GM21576 (cell line): ENCODE results near the gene TSSC4.

Source experiments
- ATAC-seq: cut with Tn5 transposase; IDR thresholded peaks from one replicate; pipeline ENCODE4 v1.9.1; 2021; ENCODE audit warnings: mild to moderate bottlenecking, moderate library complexity; ENCODE audit not compliant: unreplicated experiment

The TSSC4 gene

DNA sequence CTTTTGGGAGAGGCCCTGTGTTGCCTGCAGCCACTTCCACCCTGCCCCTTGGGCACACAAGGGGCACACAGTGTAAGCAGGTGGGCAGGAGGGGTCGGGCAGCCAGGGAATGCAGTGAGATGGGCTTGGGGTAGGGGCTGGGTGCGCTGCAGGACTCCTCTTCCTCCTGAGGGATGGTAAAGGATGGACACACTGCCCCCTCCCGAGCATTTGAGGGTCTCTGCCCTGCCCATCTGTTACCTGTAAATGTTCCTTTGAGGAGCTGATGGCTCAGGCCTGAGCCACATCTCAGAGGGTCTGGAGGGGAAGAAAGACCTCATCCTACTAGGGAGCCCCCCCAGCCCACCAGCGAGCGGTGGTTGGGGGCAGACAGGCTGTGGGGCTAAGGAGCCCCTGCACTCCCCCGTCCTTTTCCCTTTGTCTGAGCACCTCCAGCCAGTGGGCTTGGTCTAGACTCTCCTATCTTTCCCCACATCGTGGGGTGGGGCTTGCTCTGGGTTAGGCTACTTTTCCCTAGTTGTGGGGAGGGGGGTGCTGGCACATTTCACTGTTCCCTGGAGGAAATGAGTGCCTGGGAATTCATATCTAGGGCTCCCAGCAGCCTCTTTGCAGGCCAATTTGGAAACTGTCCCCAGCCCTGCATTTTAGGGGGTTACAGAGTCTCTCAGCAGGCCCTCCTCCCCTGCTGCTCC lies 1.7 kb upstream of the TSSC4 start:
- no peak for ATAC-seq

DNA sequence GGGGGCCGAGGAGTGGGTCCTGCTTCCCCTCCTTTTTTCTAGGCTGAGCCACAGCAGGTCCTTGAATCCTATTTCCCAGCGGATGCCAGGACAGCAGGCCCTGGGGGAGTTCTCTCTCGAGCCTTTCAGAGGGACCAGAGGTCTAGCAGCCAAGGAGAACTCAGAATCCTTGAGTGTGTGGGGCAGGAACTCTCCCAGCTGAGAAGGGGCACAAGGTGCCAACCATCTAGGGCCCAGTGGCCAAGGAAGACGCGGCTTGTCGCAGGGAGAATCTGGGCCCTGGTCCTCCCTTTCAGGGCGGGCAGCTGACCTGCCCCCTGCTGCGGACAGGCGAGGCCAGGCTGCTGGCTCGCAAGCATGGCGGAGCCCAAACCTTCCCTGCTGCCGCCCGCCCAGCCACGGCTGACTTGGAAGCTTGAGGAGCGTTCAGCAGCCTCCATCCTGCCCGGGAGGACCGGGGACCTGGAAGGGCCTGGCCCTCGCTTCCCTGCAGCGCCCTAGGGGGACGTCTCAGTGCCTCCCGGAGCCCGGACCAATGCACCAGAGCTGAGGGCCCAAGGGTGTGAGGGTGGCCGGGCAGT lies 972 bp upstream of the TSSC4 start:
- ATAC-seq, result no peak

DNA sequence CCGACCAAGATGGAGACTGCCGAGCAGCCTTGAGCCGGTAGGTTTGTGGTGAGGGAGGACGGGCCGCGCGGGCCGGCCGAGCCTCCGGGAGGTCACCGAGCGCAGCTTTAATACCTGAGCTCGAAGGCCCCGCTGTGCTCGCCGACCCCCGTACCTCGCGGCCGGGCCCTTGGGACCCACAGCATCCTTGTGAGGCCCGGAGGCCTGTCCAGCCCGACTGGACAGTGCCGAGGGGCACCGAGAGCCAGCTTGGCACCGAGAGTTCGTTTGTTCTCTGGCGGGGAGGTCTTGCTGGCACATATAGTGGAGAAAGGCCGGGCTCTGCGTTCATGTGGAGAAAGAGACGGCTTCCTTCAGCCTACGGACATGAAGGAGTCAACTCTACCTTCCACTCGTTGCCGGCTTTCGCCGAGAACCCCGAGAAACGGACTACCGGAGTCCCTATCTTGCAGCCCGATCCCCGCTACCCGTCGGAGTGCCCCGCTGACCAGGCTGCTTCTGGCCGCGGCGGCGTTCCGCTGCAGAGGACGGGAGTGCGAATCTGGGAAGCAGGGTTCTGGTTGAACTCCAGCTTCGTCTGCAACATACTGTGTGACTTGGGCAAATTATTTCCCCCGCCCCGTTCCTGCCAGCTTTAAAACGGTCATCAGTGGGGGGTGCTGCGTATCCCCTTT lies 349 bp downstream of the TSSC4 start:
- no peak for ATAC-seq

DNA sequence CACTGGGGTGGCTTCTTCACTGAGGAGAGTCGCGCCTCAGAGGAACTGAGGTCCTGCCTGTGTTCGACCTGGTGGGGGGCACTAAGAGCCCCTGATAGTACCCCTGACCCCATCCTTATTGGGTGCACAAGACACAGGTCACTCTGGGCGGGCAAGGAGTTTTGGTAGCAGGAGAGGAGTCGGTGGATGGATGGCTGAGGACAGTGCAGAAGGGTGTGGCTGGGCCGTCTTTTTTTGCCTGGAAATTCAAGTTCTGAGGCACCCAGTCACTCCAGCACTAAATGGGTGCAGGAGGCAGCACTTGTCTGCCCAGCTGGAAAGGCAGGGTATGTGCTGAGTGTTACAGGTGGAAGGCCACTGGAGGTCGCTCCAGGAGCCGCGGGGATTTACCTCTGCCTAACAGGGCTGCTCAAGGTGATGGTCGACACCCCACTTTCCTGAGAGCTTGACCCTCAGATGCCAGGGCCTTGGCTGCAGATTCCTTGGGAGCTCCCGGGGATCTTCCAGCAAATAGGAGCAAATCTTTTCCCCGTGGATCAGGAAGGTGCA lies 960 bp downstream of the TSSC4 start:
- no peak for ATAC-seq

DNA sequence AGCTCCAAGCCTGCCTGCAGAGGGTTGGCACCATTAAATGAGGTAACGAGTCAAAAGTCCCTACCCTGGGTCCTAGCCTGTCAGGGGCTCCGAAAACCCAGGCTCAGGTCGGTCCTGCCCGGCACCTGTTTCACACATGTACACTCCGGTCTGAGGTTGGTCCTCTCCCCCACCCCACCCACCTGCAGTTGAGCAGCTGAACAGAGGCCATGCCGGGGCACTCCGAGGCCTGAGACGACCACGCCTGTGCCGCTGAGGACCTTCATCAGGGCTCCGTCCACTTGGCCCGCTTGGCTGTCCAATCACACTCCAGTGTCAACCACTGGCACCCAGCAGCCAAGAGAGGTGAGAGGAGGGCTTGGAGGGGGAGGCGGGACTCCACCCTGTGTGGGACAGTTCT lies 1.6 kb downstream of the TSSC4 start:
- ATAC-seq, result no peak

DNA sequence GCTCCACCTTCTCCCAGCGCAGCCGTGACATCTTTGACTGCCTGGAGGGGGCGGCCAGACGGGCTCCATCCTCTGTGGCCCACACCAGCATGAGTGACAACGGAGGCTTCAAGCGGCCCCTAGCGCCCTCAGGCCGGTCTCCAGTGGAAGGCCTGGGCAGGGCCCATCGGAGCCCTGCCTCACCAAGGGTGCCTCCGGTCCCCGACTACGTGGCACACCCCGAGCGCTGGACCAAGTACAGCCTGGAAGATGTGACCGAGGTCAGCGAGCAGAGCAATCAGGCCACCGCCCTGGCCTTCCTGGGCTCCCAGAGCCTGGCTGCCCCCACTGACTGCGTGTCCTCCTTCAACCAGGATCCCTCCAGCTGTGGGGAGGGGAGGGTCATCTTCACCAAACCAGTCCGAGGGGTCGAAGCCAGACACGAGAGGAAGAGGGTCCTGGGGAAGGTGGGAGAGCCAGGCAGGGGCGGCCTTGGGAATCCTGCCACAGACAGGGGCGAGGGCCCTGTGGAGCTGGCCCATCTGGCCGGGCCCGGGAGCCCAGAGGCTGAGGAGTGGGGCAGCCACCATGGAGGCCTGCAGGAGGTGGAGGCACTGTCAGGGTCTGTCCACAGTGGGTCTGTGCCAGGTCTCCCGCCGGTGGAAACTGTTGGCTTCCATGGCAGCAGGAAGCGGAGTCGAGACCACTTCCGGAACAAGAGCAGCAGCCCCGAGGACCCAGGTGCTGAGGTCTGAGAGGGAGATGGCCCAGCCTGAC lies 2.5 kb downstream of the TSSC4 start:
- no peak for ATAC-seq

DNA sequence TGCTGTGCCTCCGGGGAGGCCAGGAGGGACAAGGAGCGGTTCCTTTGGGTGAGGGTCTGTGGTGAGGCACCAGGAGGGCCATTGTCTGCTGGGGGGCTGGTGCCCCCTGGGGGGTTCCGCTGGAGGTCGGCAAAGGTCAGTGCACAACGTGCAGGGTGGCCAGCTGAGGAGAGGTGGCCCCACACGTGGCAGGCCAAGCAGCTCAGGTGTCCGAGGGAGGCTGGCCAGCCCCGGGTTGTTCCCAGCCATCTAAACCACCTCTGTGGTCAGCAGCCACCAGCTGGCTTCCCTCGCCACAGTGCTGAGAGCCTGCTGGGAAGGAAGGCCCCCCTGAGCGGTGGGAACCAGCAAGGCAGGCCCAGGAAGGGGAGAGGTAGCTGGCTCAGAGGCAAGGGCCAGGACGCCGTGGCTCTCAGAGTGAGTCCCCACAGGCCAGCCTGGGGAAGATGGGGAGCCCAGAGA lies 4.2 kb downstream of the TSSC4 start:
- no peak for ATAC-seq

DNA sequence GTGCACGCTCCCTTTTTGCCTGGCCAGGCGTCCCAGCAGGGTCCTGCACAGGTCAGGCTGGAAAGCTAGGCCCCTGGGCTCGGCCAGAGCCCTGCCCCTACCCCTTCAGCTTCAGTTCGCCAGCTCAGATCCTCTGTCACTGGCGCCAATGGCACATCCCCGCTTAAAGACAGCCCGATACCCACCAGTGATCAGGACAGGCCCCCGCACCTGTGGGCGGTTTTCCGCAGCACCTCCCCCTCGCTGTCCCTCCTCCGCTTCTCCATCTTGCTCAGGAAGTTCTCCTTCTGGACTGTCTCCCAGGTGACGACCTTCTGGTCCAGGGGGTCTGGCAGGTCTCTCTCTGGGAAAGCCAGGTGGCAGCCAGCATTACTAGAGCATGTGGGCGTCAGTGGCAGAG lies 5.9 kb downstream of the TSSC4 start:
- no peak for ATAC-seq

- no peak for ATAC-seq
These were observed 6.4 kb downstream of the TSSC4 start for GRCh38 chr11:2406878-2407410.

DNA sequence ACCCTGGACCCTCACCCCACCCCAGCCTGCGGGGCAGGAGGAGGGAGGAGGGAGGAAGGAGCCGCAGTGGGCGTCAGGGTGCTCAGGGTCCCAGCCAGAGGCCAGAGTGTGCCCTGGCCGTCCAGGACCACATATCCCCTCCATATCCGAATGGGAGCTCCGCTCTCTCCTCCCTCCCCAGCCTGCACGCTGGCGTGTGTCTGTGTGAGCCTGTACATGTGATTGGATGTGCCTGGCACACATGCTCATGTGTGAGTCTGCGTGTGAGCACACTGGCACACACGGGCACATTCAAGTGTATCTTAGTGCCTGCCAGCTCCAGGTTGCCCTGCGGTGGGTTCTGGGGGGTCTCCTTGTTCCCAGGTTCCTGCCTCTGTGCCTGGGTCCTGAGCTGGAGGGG lies 8.1 kb downstream of the TSSC4 start:
- ATAC-seq, result no peak

- no peak for ATAC-seq
These were observed 8.6 kb downstream of the TSSC4 start for GRCh38 chr11:2409126-2409525.

GRCh38 chr11:2409611-2410468 lies 9.3 kb downstream of the TSSC4 start:
- ATAC-seq, result no peak

DNA sequence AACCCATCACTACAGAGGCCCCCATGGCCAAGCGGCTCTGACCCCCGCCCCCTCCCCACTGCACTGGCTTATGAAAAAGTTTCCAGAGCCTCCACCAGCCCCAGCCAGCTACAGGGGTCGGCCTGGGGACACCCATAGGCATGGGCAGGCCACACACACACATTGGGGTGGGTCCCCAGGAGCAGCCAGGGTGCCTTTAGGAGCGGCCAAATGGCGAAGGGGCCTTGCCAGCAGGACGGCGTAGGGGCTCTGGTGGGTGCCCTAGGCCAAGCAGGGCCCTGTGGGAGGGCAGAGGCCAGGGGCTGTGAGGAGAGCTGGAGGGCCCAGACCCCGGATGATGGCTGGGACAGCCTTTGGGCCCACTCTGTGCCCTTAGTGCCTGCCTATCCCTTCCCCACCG lies 10.1 kb downstream of the TSSC4 start:
- ATAC-seq, result no peak

DNA sequence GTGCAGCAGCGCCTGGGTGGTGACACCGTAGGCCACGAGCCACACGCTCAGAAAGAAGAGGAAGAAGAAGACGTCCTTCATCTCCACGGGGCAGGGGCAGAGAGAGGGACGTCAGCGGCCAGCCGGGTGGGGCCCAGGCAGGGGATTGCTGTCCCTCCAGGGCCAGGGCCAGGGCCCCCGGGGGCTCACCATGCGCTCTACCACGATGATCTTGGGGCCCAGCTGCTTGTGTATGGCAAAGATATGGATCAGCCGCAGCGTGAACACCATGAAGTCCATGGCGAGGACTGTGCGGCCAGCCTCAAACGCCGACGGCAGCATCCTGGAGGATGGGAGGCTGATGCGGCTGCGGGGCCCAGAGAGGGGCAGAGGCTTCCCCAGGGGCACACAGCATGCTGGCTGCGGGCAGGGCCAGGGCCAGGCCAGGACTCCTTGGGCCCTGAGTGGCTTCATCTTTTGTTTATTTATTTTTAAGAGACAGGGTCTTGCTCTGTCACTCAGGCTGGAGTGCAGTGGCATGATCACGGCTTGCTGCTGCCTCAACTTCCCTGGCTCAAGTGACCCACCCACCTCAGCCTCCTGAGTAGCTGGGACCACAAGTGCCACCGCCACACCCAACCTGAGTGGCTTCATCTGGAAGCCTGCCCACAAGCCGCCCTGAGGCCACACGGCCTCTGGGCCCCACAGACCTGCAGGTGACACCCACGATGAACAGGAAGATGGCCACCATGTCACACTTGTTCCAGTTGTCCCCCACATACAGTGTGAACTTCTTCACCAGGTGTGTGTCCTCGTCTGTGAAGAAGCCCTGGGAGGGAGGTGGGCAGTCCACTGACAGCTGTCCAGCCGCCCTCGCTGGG lies 11.1 kb downstream of the TSSC4 start:
- ATAC-seq, result no peak

GRCh38 chr11:2412323-2412722 lies 11.8 kb downstream of the TSSC4 start:
- ATAC-seq, result no peak

GRCh38 chr11:2413742-2414579 lies 13.4 kb downstream of the TSSC4 start:
- ATAC-seq, result no peak

DNA sequence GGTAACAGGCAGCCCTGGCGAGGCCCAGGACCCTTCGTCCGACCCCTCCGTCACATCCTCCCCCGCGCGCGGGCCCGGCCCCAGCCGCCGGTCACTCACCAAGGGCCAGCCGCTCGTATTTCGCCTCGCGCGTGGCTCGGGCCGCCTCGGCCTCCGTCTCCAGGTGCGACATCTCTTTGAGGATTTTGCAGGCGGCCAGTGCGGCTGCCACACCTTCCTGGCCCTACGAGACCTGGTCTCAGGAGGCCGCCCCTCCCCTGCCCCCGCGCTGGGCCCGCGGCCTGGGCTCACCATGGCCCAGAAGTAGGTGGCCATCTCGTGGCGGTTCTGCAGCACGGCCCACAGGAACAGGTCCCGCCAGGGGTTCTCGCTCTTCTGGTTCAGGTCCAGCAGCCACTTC lies 14.1 kb downstream of the TSSC4 start:
- no peak for ATAC-seq

GRCh38 chr11:2415171-2415570 lies 14.6 kb downstream of the TSSC4 start:
- ATAC-seq, result no peak
